A204.1 (cell line): ENCODE data around the gene CTNNA3.

Source experiments
- FAIRE-seq: peaks from 2 replicates; lab custom pipeline; 2012; peaks lifted over from hg19 to GRCh38; lab: Jason Lieb, UNC

CTNNA3 gene

GRCh38 chr10:66805612-66806011 lies 890.4 kb downstream of the CTNNA3 start:
- no peak for FAIRE-seq

GRCh38 chr10:66804962-66805361 lies 891.0 kb downstream of the CTNNA3 start:
- FAIRE-seq: no peak

- FAIRE-seq: no peak
These were observed 892.8 kb downstream of the CTNNA3 start for GRCh38 chr10:66803174-66803573.

GRCh38 chr10:66799474-66799873 lies 896.5 kb downstream of the CTNNA3 start:
- FAIRE-seq: no peak

- no peak for FAIRE-seq
These were observed 900.1 kb downstream of the CTNNA3 start for GRCh38 chr10:66795866-66796265.

- no peak for FAIRE-seq
These were observed 903.6 kb downstream of the CTNNA3 start for GRCh38 chr10:66792441-66792840.

GRCh38 chr10:66788178-66788987 lies 907.6 kb downstream of the CTNNA3 start:
- no peak for FAIRE-seq

- no peak for FAIRE-seq
These were observed 909.3 kb downstream of the CTNNA3 start for GRCh38 chr10:66786709-66787108.

GRCh38 chr10:66784770-66785169 lies 911.2 kb downstream of the CTNNA3 start:
- no peak for FAIRE-seq

- no peak for FAIRE-seq
These were observed 912.7 kb downstream of the CTNNA3 start for GRCh38 chr10:66783316-66783715.

- FAIRE-seq: no peak
These were observed 913.2 kb downstream of the CTNNA3 start for GRCh38 chr10:66782776-66783175.

GRCh38 chr10:66782144-66782543 lies 913.9 kb downstream of the CTNNA3 start:
- FAIRE-seq: no peak

- FAIRE-seq: no peak
These were observed 915.2 kb downstream of the CTNNA3 start for GRCh38 chr10:66780796-66781195.

- FAIRE-seq: no peak
These were observed 917.6 kb downstream of the CTNNA3 start for GRCh38 chr10:66778351-66778750.

GRCh38 chr10:66777665-66778064 lies 918.3 kb downstream of the CTNNA3 start:
- no peak for FAIRE-seq

GRCh38 chr10:66773472-66773817 lies 922.5 kb downstream of the CTNNA3 start:
- no peak for FAIRE-seq

- FAIRE-seq: no peak
These were observed 923.2 kb downstream of the CTNNA3 start for GRCh38 chr10:66772548-66773471.

GRCh38 chr10:66767707-66768106 lies 928.3 kb downstream of the CTNNA3 start:
- no peak for FAIRE-seq

GRCh38 chr10:66762218-66762729 lies 933.7 kb downstream of the CTNNA3 start:
- no peak for FAIRE-seq

- FAIRE-seq: no peak
These were observed 935.1 kb downstream of the CTNNA3 start for GRCh38 chr10:66760941-66761340.

GRCh38 chr10:66755474-66755873 lies 940.5 kb downstream of the CTNNA3 start:
- no peak for FAIRE-seq

GRCh38 chr10:66752714-66753113 lies 943.3 kb downstream of the CTNNA3 start:
- FAIRE-seq: no peak

GRCh38 chr10:66748217-66748616 lies 947.8 kb downstream of the CTNNA3 start:
- no peak for FAIRE-seq
